GM11168 (cell line): ENCODE measurements around the gene COQ9.
"Not testable (repeated sequence)": the region's sequence is repeated elsewhere in the genome, so short reads cannot be mapped to it uniquely, and the experiment has no call there.

Experiments
- in situ Hi-C: fragments of 300-500 bp; cut with MboI; formaldehyde crosslinking; loops from one replicate; pipeline ENCODE4 v1.12.0; 2022; ENCODE audit warnings: low sequenced_read_pairs; ENCODE audit not compliant: unreplicated experiment

Gene COQ9

DNA sequence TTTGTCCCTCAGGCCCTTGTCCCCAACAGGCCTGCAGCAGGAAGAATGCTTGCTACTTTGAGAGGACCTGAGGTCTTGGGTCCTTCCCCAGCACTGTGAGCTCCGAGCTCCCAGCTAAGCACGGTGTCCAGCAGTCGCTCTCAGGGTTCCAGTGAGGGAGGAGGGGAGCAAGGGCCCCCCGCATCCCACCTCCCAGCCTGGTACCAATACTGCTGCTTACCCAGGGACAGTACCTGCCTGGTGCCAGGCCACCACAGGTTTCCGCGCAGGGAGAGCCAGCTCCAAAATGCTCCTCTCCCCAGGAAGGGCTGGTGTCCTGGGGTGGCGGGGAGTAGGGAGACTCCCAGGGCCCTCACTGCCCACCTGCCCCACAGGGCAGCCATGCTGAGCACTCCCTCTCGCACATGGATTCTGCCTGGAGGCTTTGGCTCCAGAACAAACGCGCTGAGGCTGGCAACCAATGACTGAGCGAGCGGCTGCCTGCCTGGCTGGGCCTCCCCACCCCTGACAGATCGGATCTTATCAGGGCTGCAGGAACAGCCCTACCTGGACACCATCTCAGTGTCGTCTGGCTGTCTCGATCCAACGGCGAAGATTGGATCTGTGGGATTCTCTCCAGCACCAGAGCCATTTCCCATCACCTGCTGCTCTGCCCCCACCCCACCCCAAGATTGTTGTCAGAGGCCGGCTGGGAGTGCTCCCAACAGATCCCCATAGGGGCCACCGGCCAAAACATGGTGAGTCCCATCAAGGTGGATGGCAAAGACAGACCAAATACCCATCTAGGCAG, 36.6 kb downstream of the COQ9 start:
- in situ Hi-C loops, result no loop called here

DNA sequence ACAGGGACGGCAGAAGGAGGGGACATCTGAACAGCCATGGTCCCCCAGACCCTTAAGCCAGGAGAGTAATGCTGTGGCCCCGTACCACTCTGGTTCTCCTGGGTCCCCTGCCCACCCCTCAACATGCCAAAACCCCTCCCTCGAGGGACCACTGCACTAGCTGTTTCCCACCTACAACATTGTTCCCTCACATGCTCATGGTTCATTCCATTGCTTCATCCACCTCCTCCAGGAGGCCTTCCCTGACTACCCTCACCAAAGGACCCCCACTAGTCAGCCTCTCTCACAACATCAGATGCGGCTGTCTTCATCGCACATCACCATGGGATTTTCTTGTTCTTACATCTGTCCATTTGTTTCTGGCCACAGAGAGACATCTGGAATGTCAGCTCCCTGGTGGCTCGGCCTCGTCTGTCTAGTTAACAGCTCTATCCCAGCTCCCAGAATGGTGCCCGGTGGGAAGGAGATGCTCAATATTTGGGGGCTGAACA, 37.3 kb downstream of the COQ9 start:
- in situ Hi-C loops, result loop anchor here (5.0 kb wide), 1 partner anchor 43 kb away; no protein-coding TSS in a partner anchor

DNA sequence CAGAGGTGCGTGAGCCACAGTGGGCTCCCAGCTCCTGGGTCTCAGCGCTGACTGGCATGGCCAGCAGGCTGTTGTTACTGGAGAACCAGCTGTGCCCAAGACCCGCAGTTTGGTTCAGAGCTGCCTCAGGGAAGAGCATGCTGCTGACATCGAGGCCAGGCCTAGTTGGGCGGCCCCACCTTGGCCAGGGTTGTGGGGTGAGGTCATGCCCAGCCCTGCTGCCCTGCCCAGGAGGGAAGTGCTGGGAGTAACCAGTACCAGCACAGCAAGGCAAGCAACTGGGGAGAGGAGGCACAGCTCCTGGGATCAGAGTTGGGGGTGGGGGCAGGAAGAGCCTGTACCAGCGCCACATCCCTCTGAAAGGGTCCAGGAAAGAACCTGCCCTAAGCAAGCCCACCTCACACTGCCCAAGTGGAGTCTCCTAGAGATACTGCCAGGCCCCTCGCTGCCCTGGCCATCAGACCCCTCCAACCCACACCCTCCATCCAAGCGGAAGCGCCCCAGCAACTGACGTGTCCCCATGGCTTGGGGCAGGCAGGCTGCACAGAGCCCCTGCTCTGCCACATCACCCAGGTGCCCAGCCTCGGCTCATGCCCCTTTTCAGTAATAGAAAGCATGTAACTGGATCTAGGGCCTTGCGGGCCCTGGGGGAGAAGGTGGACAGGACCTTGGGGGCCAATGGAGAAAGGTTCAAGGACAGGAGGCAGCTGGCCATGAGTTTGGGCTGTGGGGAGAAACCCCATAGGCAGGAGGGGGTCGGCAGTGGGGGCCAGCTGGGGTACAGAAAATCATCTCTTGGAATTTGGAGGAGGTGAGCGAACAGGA, 38.0 kb downstream of the COQ9 start:
- in situ Hi-C loops, result loop anchor here (5.0 kb wide), 1 partner anchor 42 kb away; no protein-coding TSS in a partner anchor

DNA sequence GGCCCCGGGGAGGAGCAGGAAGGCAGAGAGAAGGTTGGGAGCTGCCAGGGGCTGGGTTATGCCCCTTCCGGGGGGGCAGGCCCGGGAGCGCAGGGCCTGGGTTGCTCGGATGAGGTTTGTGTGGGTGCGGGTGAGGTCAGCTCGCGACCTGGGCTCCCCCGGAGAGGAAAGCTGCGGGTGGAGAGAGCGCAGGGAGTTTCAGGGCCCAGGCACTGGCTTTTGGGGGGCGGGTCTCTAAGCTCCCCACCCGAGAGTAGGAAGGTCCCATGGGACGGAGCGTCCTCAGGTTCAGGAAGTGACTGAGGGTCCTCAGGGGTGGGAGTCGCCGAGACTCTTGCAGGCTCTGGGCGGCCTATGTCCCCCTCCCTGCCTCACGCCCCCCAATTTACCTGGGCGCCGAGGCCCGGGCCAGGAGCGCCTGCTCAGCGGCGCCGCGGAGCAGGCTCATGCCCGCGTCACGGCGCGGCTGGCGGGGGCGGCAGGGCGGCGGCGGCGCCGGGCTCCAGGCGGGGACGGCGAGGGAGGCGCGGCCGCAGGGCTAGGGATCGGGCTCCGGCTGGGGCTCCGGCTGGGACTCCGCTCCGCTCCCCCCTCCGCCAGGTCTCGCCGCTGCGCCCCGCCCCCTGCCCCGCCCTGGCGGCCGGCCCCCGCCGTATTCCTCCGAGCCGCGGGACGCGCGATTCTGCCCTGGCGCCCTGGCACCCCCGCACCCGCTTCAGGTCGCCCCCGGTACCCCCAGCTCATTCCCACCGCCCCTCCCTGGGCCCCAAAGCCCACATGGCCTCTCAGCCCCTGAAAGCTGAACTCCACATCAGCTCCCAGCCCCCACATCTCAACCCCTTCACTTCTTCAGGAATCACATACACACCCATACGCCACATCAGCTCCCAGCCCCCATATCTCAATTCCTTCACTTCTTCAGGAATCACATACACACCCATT, 38.9 kb downstream of the COQ9 start, which contains the start of gene DOK4:
TSS of gene DOK4 (minus strand) at position 578 of the 942 bp plus-strand sequence. CDS start 6,986 bp downstream, outside the sequence.
- in situ Hi-C loops, result loop anchor here (5.0 kb wide), 1 partner anchor 41 kb away; no protein-coding TSS in a partner anchor

DNA sequence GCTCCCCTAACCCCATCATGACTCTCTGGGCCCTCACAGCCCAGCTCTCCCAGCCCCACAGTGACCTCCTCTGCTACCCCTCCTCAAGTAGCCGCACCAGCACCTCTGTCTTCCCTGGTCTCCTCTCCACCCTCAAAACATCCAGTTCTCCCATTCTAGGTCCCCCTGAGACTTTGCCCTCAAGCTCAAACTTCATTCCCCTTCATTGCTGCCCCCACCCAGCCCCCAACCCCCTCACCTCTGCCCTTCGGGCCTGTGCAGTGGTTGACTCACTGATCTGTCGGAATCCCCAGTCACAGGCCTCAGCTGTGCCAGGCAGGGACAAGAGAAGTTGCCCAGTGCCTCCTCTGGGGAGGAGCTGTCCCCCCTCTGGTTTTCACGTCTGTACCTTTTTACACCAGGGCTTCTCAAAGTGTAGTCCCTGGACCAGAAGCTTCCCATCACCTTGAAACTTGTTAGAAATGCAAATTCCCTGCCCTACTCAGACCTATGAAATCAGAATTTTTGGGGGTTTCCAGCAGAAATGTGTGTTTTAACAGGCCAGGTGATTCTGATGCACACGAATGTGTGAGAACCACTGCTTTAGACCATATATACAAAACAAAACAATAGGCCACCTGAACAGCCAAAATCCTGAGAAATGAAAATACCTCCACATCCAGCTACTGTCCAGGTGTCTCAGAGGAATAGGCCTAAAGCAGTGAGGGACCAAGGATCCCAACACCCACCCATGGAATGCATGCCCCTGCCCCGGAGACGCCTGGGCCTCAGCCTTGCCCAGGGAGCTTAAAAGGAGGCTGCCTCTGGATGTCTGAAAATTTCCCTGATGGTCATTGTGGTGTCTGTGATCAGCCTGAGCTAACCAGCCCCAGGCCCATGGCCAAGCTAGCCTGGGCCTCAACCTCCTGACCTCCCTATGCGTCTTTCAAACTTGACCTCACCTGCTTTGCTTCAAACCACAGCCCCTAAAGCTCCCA, 39.9 kb downstream of the COQ9 start:
- in situ Hi-C loops, result loop anchor here (5.0 kb wide), 1 partner anchor 40 kb away; no protein-coding TSS in a partner anchor

DNA sequence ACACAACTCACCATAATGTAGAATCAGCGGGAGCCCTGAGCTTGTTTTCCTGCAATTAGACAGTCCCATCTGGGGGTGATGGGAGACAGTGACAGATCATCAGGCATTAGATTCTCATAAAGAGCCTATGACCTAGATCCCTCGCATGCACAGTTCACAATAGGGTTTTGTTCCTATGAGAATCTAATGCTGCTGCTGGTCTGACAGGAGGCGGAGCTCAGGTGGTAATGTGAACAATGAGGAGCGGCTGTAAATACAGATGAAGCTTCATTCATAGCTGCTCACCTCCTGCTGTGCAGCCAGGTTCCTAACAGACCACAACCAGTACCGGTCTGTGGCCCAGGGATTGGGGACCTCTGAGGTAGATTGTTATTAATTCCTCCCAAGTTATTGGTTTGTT, 42.0 kb downstream of the COQ9 start:
- in situ Hi-C loops, result loop anchor here (5.0 kb wide), 1 partner anchor 38 kb away; no protein-coding TSS in a partner anchor

DNA sequence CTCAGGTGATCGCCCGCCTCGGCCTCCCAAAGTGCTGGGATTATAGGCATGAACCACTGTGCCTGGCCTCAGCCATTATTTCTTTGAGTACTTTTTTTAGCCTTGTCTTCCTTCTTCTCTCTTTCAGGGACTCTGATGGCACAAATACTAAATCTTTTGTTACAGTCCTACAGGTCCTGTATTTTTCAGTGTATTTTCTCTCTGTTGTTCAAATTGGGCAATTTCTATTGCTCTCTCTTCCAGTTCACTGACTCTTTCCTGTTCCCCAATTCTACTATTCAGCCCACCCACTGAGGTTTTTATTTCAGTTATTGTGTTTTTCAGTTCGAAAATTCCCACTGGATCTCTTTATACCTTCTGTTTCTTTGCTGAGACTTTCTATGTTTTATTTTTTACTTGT, 46.5 kb downstream of the COQ9 start:
- in situ Hi-C loops, result no loop called here

DNA sequence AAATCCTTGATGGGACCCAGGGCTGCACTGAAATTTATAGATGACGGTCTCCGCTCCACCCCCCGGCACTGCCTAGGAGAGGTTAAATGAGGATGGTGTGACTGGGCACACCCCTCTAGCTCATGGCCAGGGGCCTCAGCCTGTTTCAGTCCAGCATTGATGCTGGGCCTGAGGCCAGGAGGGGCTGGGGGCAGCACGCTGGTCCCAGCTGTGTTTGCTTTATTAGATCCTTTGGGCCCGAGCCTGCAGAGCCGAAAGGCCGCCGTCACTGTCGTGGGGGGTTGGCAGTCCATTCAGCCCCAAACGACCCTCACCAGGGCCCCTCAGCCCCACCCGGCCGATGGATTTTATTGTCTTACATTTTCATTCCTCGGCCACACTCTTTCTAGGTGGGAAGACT, 49.8 kb downstream of the COQ9 start:
- in situ Hi-C loops, result no loop called here

DNA sequence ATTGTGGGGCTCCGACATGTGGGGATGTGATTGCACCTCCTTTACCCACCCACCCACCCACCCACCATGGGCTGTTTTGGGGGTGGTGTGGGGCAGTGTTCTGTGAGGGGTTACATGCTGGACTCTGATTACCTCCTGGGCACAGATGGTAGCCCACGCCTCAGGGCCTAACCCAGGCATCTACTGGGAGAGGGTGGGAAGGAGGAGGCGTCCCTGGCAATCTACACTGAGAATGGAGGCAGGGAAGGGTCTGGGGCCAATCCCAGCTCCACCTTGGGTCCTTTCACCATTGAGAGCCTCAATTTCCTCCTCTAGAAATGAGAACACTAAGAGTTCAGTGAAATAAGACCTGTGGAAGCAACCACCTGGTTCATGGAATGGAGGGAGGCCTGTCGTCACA, 50.8 kb downstream of the COQ9 start:
- in situ Hi-C loops, result no loop called here

DNA sequence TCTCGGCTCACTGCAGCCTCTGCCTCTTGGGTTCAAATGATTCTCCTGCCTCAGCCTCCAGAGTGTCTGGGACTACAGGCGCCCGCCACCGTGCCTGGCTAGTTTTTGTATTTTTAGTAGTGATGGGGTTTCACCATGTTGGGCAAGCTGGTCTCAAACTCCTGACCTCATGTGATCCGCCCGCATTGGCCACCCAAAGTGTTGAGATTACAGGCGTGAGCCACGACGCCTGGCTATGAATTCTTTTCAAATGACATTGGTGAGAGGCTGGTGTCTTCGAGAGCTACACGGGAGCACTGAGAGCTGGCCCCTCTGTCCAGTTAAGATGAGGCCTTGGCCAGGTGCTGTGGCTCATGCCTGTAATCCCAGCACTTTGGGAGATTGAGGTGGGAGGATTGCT, 52.7 kb downstream of the COQ9 start:
- in situ Hi-C loops, result not testable (repeated sequence)

DNA sequence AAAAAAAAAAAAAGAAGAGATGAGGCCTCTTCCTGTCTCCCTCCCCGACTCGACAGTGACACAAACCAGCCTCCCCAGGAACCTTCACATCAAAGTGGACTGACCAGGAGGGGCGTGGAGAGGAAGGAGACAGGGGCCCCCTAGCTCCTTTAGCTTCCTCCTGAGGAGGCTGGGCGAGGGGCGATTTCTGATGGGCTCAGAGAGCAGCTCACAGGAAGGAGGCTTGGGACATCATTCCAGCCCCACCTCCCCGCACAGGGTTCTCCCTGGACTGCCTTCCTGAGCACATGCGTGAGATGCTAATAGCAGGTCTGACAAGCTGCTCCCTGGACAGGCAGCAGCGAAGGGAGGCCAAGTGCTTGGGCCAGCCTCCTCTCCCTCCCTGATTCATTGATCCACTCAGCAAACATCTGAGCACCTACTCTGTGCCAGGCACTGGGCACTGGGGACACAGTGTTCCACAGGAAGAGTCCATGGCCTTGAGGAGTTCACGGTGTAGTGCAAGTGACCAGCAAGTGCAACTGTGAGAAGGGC, 53.4 kb downstream of the COQ9 start:
- in situ Hi-C loops, result no loop called here

DNA sequence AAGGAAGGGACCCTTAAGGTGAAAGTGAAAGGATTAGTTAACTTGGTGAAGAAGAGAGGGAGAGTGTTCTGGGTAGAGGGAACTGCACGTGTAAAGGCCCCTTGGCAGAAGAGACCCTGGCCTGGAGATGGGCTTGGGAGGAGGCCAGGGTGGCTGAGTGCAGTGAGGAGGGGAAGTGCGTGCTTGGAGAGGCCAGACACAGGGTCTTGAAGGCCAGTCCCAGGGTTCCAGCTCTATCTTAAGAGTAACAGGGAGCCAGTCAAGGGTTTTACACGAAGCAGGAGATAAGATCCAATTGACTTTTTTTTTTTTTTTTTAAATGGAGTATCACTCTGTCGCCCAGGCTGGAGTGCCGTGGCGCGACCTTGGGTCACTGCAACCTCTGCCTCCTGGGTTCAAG, 54.2 kb downstream of the COQ9 start:
- in situ Hi-C loops, result no loop called here

DNA sequence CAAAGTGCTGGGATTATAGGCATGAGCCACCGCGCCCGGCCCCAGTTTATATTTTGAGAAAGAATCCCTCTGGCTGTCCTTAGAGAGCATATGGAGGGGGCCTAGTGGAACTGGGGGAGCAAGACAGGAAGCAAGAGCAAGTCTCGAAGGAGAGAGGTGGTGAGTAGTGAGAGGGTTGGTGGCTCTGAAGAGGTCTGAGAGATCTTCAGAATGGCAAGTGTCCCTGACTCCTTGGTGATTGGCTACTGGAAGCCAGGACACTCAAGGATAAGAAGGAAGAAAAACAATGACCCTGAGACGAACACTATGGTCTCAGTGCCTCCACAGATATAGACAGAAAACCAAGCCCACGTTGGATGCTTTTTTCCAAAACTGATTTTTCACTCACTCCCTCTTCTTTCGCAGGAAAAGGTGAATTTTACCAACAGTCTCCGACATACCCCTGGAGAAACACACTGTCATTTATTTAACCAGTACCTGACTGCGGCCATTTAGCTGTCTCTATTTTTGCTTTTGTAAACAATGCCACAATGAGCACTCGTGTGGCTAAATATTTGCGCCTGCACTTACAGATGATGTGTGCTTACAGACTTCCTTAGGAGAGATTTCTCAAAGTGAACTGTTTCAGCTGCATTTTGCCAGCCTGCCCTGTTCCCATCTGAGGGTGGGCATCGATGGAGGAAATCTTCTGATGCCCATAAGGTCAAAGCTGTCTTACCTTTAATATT, 54.9 kb downstream of the COQ9 start:
- in situ Hi-C loops, result no loop called here

DNA sequence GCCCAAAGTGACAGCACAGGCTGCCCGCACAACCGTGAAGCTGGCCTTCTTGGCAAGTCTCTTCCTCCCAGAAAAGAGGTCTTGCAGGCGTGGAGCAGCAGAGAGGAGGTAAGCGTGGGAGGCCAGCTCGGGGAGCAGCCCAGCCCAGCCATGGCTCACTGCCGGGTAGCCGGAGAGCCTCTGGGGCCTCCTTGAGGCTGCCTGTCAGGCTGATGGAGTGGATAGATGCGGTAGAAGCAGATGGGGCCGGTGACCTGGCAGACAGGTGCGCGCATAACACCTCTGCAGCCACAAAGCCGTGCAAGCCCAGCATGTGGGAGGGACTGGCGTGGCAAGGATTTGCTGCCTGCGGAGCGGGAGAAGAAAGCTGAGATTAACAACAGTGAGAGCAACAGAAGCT, 56.1 kb downstream of the COQ9 start:
- in situ Hi-C loops, result no loop called here

DNA sequence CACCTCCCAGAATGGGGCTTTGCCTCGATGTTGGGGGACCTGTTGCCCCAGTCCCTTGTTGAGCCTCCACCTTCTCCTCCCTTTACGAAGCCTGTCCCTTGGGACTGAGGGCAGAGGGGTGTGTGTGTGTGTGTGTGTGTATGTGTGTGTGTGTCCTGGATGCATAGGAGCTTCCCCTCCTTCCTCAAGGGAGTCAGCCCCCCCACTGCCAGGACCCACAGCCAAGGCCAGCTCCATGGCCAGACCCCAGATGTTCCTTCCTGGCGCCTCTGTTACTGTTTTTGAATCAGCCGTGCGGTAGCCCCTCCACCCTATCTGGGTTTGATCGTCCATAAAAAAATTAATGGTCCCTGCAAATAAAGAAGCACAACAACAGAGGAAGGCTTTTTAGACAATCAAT, 56.7 kb downstream of the COQ9 start:
- in situ Hi-C loops, result no loop called here

DNA sequence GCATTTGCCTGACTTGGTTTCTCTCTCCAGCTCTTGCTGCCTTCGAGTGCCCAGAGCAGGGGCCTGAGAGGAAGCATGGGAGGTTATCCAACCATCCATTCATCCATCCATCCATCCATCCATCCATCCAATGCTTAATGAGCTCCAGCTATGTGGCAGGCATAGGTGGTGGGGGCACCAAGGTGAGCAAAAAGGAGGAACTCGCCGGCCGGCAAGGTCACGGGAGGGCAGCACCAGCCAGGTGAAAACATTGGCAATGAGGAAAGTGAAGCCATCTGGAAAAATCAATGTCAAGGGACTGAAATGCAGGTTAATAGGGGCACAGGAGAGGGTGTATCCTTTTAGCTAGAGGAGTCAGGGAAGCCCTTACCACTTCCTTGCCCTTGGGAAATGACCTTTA, 57.2 kb downstream of the COQ9 start:
- in situ Hi-C loops, result no loop called here

DNA sequence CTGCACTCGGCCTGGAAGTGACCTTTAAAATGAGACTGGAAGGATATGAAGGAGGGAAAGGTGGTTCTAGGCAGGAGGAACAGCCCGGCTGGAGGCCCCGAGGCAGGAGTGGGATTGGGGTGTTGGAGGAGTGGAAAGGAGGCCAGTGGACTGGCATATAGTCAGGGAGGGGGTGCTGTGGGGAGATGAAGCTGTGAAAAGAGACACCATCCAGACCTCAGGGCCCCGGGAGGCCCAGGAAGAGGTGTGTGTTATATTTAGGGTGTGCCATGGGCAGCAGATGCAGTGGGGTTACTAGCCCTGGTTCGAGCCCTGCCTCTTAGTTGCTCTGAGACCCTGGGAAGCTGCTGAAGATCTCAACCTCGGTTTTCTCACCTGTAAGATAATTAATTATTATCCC, 57.9 kb downstream of the COQ9 start:
- in situ Hi-C loops, result no loop called here
